A549 (cell line): Measurements from ENCODE around the gene ERGIC1. TPM values are rescaled to one million over a fixed set of nuclear protein-coding genes. Genes with fewer than 3 reads are reported as not detected.

Experiments used
- ATAC-seq, 2 experiments: fragments of 200-7000 bp in 1 of 2; fragments of >200 bp in 1 of 2; cut with Nextera tagmentation in 1 of 2; cut with Tn5 transposase in 1 of 2; 3 replicates each; pipeline versions ENCODE4 v1.8.0 to v1.9.1; 2018 to 2020; ENCODE audit warnings: mild to moderate bottlenecking in 1 of 2, moderate library complexity in 1 of 2
- CTCF ChIA-PET: fragments of 300-600 bp; sonication (Branson Sonifier 250); formaldehyde crosslinking; extraction: SDS; loops from one replicate; lab custom pipeline; 2021; ENCODE audit warnings: antibody characterized with exemption, inconsistent platforms; lab: Yijun Ruan, JAX
- POLR2A ChIA-PET: fragments of 350-600 bp; formaldehyde crosslinking; extraction: SDS; loops from one replicate; lab custom pipeline; 2021; ENCODE audit warnings: antibody characterized with exemption, inconsistent platforms; lab: Yijun Ruan, JAX
- DNase-seq, 2 experiments: peaks; one replicate each; pipeline versions ENCODE4 v3.0.0 to v3.0.0-alpha.2; 2011 to 2016; ENCODE audit warnings: low read depth in 1 of 2, low spot score in 1 of 2
- FAIRE-seq: peaks from 2 replicates; lab custom pipeline; 2011; peaks lifted over from hg19 to GRCh38; lab: Jason Lieb, UNC
- H3K27ac ChIP-seq, 2 experiments: fragments of >200 bp; sonication (Bioruptor Twin); formaldehyde crosslinking; 3 replicates each; pipeline ENCODE4 v1.5.1; 2016 to 2017
- H3K4me1 ChIP-seq: fragments of >200 bp; sonication (Bioruptor Twin); formaldehyde crosslinking; 3 replicates; pipeline ENCODE4 v1.6.1; 2016
- H3K4me2 ChIP-seq: fragments of >200 bp; sonication (Bioruptor Twin); formaldehyde crosslinking; 3 replicates; pipeline ENCODE4 v1.6.1; 2016
- H3K4me3 ChIP-seq: fragments of >200 bp; sonication (Bioruptor Twin); formaldehyde crosslinking; 3 replicates; pipeline ENCODE4 v1.5.1; 2016
- H3K9me3 ChIP-seq: fragments of >200 bp; sonication (Bioruptor Twin); formaldehyde crosslinking; 3 replicates; pipeline ENCODE4 v1.6.1; 2016
- ATOH8 ChIP-seq: fragments of 250-450 bp; sonication (Bioruptor Pico); IDR thresholded peaks from 2 replicates; pipeline ENCODE4 v1.5.0; 2020; ENCODE audit warnings: low read depth, mild to moderate bottlenecking, moderate library complexity
- BHLHE40 ChIP-seq: IDR thresholded peaks from 2 replicates; pipeline ENCODE4 v1.6.1; 2012; ENCODE audit warnings: low read depth, low read length, inconsistent platforms
- ESRRA ChIP-seq: fragments of 150-350 bp; IDR thresholded peaks from 2 replicates; pipeline ENCODE4 v1.6.1; 2014; ENCODE audit warnings: mild to moderate bottlenecking, low read length, borderline replicate concordance
- HEYL ChIP-seq: fragments of 250-450 bp; sonication (Bioruptor Pico); IDR thresholded peaks from 2 replicates; pipeline ENCODE4 v1.8.0; 2021; ENCODE audit warnings: mild to moderate bottlenecking, moderate library complexity
- HOXA7 ChIP-seq: fragments of 250-450 bp; sonication (Bioruptor Pico); IDR thresholded peaks from 2 replicates; pipeline ENCODE4 v1.5.0; 2020; ENCODE audit warnings: mild to moderate bottlenecking, moderate library complexity
- HOXB13 ChIP-seq: fragments of 250-450 bp; sonication (Bioruptor Pico); IDR thresholded peaks from 2 replicates; pipeline ENCODE4 v1.5.0; 2020; ENCODE audit warnings: low read depth, mild to moderate bottlenecking, moderate library complexity
- HOXB5 ChIP-seq: fragments of 250-450 bp; sonication (Bioruptor Pico); IDR thresholded peaks from 2 replicates; pipeline ENCODE4 v1.5.0; 2020; ENCODE audit warnings: mild to moderate bottlenecking, moderate library complexity
- JUN ChIP-seq, 2 experiments: fragments of >200 bp; sonication (Bioruptor Twin); formaldehyde crosslinking; IDR thresholded peaks; 2 replicates in 1 of 2; 3 replicates in 1 of 2; pipeline ENCODE4 v1.6.1; 2016 to 2017
- MAZ ChIP-seq: fragments of 150-350 bp; IDR thresholded peaks from 2 replicates; pipeline ENCODE4 v1.6.1; 2014; ENCODE audit warnings: antibody characterized with exemption, low read depth, low read length, borderline replicate concordance
- MYC ChIP-seq: IDR thresholded peaks from 2 replicates; pipeline ENCODE4 v1.6.1; 2012; ENCODE audit warnings: mild to moderate bottlenecking, inconsistent platforms, low read length, improper control_type of control experiment, borderline replicate concordance
- NPAS2 ChIP-seq: fragments of 250-450 bp; sonication (Bioruptor Pico); IDR thresholded peaks from 2 replicates; pipeline ENCODE4 v1.8.0; 2022; ENCODE audit warnings: mild to moderate bottlenecking, moderate library complexity, borderline replicate concordance
- POLR2AphosphoS2 ChIP-seq: conservative IDR thresholded peaks from 2 replicates; pipeline ENCODE4 v1.6.1; 2012; ENCODE audit warnings: low read length, improper control_type of control experiment, inconsistent platforms
- RCOR1 ChIP-seq: fragments of 150-350 bp; IDR thresholded peaks from 2 replicates; pipeline ENCODE4 v1.6.1; 2014; ENCODE audit warnings: antibody characterized with exemption, low read length, low read depth
- SREBF2 ChIP-seq: fragments of 450-650 bp; IDR thresholded peaks from 2 replicates; pipeline ENCODE4 v1.6.1; 2014; ENCODE audit warnings: mild to moderate bottlenecking, moderate library complexity
- TFCP2L1 ChIP-seq: fragments of 250-450 bp; sonication (Bioruptor Pico); IDR thresholded peaks from 2 replicates; pipeline ENCODE4 v1.5.0; 2021; ENCODE audit warnings: mild to moderate bottlenecking
- ZC3H11A ChIP-seq: fragments of 450-650 bp; IDR thresholded peaks from 2 replicates; pipeline ENCODE4 v1.6.1; 2014; ENCODE audit warnings: antibody characterized with exemption, mild to moderate bottlenecking
- ZSCAN20 ChIP-seq: fragments of 250-450 bp; sonication (Bioruptor Pico); IDR thresholded peaks from 2 replicates; pipeline ENCODE4 v1.8.0; 2022; ENCODE audit warnings: mild to moderate bottlenecking, moderate library complexity
- WGBS: methylation state at CpG from one replicate; pipeline ENCODE4 v1.1.6; 2017; ENCODE audit errors: missing lambda C conversion rate; 5-methylcytosine and 5-hydroxymethylcytosine counted together
- polyA plus RNA-seq, 4 experiments: library from polyadenylated mRNA; depleted of rRNA in 3 of 4; stranded (reverse); fragments of >200 nt; fragmentation: RNase III in 1 of 4; extraction: RNeasy Plus Mini Kit Qiagen cat#74134 plus additional on column Dnase treatment in 1 of 4; gene quantifications; 2 replicates in 3 of 4; 3 replicates in 1 of 4; pipeline ENCODE4 v1.2.3, GENCODE V29; 2011 to 2017
- TF ChIP-seq, protein P1 (sequence below): fragments of >200 bp; sonication (Bioruptor Twin); formaldehyde crosslinking; IDR thresholded peaks from 3 replicates; pipeline ENCODE4 v1.6.1; 2016

Gene ERGIC1
- polyA plus RNA-seq, 2 of the 4 experiments (the other 2 are of a cell fraction) = 176 to 304 TPM

DNA sequence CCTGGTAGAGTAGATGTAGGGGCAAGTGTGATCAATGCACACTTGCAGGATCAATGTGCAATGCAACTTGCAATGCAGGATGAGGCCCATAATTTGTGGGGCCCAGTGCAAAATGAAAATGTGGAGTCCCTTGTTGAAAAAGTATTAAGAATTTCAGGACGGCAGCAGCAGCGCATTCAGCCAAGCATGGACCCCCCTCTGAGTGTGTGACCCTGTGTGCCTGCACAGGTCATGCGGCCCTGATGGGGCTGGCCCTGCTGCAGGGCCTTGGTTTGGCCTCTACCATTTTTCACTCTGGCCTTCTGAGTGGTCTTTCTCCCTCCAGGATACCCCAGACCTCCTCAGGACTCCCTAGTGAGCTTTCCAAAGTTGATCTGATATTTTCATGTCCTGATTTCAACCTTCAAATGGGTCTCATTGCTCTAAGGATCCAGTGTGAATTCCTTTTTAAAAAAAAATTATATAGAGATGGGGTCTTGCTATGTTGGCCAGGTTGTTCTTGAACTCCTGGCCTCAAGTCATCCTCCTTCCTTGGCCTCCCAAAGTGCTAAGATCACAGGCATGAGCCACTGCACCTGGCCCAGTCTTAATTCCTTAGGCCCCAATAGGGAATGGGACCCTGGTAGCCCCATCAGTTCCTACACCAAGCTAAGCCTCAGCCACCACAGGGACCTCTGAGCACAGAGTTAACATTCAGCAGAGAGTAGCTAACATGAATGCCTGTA lies 4.3 kb downstream of the ERGIC1 start:
- H3K4me1 ChIP-seq = peaks cover 61% of the 10 kb centered on the region
- peak overlapping the region in 1 of 2 experiments; percentile 96; a peak in 3 of 6 replicates for H3K27ac ChIP-seq
- ChIA-PET POLR2A (interaction anchor here (0.6 to 0.7 kb wide), 2 partner anchors 35 to 359 kb away, joined by 3 read pairs; no protein-coding TSS in a partner anchor), CTCF (interaction anchor here (1.1 to 4.5 kb wide), 6 partner anchors 10 to 131 kb away, joined by 3 to 22 read pairs (median 4); partner anchors contain the start of gene DUSP1)
- H3K4me3 ChIP-seq = no peak overlapping the region
- no peak for TF ChIP-seq MYC
- TF ChIP-seq TFCP2L1 (CRISPR knock-in tag) = no peak
- TF ChIP-seq SREBF2 = no peak
- TF ChIP-seq HOXB5 (CRISPR knock-in tag) = no peak
- no peak for TF ChIP-seq HOXA7
- no peak for TF ChIP-seq RCOR1
- TF ChIP-seq ATOH8 (CRISPR knock-in tag) = no peak
- TF ChIP-seq BHLHE40 = no peak
- no peak for DNase-seq
- ATAC-seq = no peak
- no peaks in the 10 kb centered on the region for H3K9me3 ChIP-seq
- no peak overlapping the region; the same call in 2 of the 3 replicates for H3K4me2 ChIP-seq
- 91% methylated on average over 3 of the region's 3 CpGs for WGBS
- no peak for FAIRE-seq

- FAIRE-seq = no peak
- no peaks in the 10 kb centered on the region for H3K9me3 ChIP-seq
- H3K4me1 ChIP-seq = peaks cover 72% of the 10 kb centered on the region
- H3K4me2 ChIP-seq = peak overlapping the region; percentile 2; the same call in 2 of the 3 replicates
- ChIA-PET CTCF (interaction anchor here (1.2 to 4.5 kb wide), 7 partner anchors 9 to 133 kb away, joined by 3 to 22 read pairs (median 5); partner anchors contain the start of gene DUSP1), POLR2A (interaction anchor here (0.8 to 2.8 kb wide), 2 partner anchors 69 to 73 kb away, joined by 4 to 13 read pairs; partner anchors contain the start of gene DUSP1)
- TF ChIP-seq MAZ (no peak), HOXA7 (no peak), JUN (IDR thresholded peaks at IDR 0.05) (no peak), HOXB13 (CRISPR knock-in tag) (no peak), POLR2AphosphoS2 (no peak), RCOR1 (no peak)
- TF ChIP-seq, all 56 proteins: peak for 0
- ATAC-seq = no peak
- 76% methylated on average over 13 of the region's 13 CpGs for WGBS
- no peak overlapping the region for H3K4me3 ChIP-seq
- DNase-seq = no peak
- peak overlapping the region; percentile 20 to 69 for H3K27ac ChIP-seq
Measured at GRCh38 chr5:172839669-172840431, 5.8 kb downstream of the ERGIC1 start.

- WGBS = 86% methylated on average over 12 of the region's 12 CpGs
- ATAC-seq = no peak
- no peak for DNase-seq
- no peak for FAIRE-seq
- Histone ChIP-seq H3K27ac (peak overlapping the region; percentile 20 to 69; a peak in 5 of 6 replicates), H3K4me1 (peaks cover 75% of the 10 kb centered on the region), H3K4me3 (no peak overlapping the region), H3K4me2 (peak overlapping the region; percentile 2; the same call in 2 of the 3 replicates)
- CTCF ChIA-PET = interaction anchor here (0.8 to 4.5 kb wide), 9 partner anchors 9 to 134 kb away, joined by 3 to 22 read pairs (median 5); partner anchors contain the start of gene DUSP1
- POLR2A ChIA-PET = interaction anchor here (2.8 kb wide), 1 partner anchor 70 kb away, joined by 13 read pairs; the partner anchor contains the start of gene DUSP1
- TF ChIP-seq ZC3H11A (no peak), ESRRA (no peak), JUN (IDR thresholded peaks at IDR 0.05) (no peak), NPAS2 (no peak), TFCP2L1 (CRISPR knock-in tag) (no peak), HEYL (no peak), ZSCAN20 (CRISPR knock-in tag) (no peak)
- TF ChIP-seq, protein P1, sequence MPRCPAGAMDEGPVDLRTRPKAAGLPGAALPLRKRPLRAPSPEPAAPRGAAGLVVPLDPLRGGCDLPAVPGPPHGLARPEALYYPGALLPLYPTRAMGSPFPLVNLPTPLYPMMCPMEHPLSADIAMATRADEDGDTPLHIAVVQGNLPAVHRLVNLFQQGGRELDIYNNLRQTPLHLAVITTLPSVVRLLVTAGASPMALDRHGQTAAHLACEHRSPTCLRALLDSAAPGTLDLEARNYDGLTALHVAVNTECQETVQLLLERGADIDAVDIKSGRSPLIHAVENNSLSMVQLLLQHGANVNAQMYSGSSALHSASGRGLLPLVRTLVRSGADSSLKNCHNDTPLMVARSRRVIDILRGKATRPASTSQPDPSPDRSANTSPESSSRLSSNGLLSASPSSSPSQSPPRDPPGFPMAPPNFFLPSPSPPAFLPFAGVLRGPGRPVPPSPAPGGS = no peak
- TF ChIP-seq, all 56 proteins: peak for 0
- H3K9me3 ChIP-seq = no peaks in the 10 kb centered on the region
Measured at GRCh38 chr5:172840432-172841154, 6.5 kb downstream of the ERGIC1 start.
